Fibroblast of skin of scalp (primary cell): Measurements from ENCODE around the gene CEACAM18.
A peak's percentile ranks its signal among the peaks of the same experiment; 100 is the strongest.
"Not testable (repeated sequence)": the region's sequence is repeated elsewhere in the genome, so short reads cannot be mapped to it uniquely, and the experiment has no call there.

Experiments used
- DNase-seq: peaks from one replicate; pipeline ENCODE4 v3.0.0-alpha.2; 2013

Gene CEACAM18

DNA sequence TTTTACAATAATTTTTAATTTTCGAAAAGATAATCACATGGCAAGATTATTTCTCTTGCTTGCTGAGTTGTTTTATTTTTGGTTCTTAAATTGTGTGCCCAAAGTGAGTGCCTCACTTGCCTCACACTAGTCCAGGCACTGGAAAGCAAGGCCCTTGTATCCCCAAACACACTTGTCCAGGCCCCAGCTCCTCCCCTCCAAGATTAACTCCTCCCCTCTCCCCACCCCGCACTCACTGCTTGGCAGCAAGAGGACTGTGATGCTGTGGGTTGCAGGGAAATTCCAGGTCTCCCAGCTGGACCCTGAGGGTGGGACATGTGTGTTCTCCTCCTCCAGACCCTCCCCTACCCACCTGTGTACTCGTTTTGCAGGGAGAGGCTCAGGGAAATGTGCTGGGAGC lies 19.3 kb downstream of the CEACAM18 start:
- no peak for DNase-seq

DNA sequence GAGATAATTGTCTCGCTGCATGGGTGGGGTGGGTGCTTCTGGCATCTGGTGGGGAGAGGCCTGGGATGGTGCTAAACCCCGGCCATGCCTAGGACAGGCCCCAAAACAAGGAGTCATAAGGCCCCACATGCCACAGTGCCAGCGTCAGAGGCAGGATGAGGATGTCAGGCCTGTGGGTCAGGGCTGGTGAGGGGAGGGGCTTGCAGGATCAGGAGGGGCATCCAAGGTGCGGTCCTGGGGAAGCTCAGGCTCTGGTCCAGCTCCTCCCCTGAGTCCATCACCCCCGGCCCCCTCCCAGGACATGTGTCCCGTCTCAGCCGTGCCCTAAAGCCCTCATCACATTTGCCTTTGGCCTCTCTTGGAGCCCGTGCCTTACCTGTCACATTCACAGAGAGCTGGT lies 22.6 kb downstream of the CEACAM18 start:
- DNase-seq, result not testable (repeated sequence)

DNA sequence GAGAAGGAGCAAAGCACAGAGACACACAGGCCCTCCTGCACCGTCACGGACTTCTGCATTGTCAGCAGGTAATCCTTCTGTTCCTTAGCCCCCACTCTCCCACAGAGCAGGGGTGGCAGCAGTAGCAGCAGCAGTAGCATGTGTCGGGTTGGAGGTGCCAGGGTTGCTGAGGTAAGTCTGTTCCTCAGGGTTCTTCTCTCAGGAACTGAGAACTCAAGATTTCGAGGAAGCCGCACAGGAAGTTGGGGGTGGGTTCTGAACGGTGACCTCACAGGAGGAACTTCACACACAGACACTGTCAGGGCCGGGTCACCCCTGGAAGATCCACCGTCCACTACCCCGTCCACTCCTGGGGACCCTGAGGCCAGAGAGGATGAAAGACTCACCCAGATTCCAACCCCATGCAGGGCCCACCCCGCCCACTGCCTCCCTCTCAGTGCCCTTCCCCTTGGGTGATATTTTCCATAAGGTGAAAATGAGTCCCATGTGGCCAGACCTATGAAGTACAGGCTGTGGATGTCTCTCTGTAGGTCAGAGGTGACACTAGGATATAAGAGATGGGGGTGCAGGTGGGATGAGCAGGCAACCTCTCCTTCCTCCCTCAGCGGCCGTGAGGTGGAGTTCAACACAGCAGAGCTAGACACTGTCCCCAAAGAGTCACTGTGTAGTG lies 23.4 kb downstream of the CEACAM18 start, which contains the start of gene SIGLEC12:
SIGLEC12 (minus strand) TSS at position 207 of the 670 bp plus-strand sequence; CDS start at position 140, 67 bp downstream.
- DNase-seq, result no peak

DNA sequence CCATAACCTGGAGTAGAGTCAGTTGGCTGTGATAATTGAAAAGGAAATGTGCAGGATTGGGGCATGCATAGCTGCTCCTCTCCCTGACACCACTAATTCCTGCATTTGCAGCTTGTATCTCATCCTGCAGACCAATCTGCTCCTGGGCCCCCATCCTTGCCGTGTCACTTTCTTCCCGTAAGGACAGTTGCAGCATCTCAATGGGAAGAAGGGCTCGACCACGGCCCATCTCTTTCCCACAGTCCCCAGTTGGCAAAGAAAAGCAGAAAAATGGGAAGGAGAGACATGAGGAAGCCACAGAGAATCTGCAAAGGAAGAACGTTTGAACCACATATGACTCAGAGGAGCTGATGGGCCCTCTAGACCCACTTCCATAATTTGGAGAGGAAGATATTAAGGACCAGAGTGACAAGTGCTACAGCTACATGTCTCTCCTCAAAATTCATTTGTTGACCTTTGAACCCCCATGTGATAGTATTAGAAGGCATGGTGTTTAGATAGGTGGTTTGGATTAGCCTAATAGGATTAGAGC lies 25.0 kb downstream of the CEACAM18 start:
- no peak for DNase-seq

DNA sequence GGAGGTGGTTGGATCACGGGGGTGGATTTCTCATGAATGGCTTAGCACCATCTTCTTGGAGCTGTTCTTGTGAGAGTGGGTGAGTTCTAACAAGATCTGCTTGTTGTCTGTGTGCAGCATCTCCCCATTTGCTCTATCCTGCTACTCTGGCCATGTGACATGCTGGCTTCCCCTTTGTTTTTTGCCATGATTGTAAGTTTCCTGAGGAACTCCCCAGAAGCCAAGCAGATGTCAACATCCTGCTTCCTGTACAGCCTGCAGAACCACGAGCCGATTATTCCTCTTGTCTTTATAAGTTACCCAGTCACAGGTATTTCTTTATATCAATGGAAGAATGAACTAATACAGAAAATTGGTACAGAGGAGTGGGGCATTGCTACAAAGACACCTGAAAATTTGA lies 25.6 kb downstream of the CEACAM18 start:
- no peak for DNase-seq

DNA sequence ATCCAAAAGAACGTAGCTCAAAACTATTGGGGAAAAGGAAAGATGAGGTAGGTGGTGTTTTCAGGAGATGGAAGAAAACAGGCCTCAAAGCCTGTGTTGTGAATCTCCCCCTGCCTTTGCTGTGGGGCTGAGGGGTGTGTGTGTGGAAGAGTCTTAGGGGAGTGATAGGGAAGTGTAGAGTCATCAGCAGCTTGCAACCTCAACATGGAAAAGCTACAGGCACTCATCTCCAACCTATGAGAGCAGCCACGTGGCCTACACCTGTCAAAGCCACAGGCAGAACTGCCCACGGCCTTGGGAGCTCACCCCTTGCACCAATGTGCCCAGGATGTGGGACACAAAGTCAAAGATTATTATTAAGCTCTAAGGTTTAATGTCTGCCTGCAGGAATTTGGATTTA lies 27.6 kb downstream of the CEACAM18 start:
- DNase-seq, result no peak

DNA sequence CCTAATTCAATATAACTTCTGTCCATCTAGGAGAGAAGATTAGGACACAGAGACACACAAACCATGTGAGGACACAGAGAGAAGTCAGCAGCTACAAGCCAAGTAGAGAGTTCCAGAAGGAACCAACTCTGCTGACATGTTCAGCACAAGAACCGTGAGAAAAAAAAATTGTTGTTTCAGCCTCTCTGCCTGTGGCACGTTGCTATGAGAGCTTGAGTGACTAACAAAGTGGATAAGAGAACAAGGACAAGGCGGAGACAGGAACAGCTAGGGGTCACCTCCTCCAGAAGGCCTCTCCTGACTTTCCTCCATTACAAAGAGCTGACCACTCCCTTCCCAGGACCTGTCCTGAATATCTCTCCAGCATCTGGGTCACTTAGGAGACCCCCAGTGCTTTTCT lies 28.9 kb downstream of the CEACAM18 start:
- no peak for DNase-seq

DNA sequence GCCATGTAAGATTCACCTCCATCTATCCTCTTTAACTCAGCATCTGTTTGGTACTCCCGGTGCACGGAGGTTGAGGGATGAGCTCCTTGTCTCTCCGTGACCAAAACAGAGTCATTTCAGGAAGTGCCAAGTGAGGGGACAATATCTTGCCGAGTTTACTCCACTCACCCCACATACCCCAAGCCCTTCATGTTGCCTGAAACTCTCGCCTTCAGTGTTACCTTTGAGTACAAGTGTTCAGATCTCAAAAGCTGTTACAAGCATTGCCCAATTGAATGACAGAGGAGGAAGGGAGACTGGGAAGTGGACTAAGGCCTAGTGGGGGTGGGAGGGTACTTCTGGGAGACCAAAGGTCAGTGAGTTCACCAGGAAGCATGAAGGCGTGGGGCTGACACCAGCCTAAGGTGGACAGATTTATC lies 29.3 kb downstream of the CEACAM18 start:
- DNase-seq, result no peak

DNA sequence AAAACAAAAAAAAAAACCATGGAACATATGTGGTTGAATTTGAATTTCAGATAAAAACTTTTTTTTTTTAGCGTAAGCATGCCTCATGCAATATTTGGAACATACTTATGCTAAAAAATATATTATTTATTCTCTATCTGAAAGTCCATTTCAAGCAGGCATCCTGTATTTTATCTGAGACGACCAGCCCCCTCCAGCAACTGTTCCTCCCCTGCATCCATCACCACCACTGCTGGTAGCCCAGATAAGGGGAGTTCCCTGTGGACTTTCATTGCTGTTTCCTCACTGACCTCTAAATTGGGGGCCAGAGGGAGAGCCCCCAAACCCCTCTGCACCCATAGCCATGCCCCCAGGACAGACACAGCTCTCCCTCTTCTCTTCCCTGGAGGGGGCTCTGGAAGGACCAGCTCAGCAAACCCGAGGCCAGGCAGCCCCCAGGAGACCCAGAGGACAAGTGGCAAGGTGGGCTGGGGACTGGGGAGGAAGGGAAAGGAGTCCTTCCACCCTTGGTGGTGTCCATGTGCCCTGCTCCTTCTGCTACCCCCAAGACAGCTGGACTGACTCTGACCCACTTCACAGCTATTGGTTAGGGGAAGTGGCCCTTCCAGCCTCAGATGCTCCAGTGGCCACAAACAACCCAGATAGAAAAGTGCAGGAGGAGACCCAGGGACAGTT lies 29.9 kb downstream of the CEACAM18 start:
- DNase-seq, result no peak

DNA sequence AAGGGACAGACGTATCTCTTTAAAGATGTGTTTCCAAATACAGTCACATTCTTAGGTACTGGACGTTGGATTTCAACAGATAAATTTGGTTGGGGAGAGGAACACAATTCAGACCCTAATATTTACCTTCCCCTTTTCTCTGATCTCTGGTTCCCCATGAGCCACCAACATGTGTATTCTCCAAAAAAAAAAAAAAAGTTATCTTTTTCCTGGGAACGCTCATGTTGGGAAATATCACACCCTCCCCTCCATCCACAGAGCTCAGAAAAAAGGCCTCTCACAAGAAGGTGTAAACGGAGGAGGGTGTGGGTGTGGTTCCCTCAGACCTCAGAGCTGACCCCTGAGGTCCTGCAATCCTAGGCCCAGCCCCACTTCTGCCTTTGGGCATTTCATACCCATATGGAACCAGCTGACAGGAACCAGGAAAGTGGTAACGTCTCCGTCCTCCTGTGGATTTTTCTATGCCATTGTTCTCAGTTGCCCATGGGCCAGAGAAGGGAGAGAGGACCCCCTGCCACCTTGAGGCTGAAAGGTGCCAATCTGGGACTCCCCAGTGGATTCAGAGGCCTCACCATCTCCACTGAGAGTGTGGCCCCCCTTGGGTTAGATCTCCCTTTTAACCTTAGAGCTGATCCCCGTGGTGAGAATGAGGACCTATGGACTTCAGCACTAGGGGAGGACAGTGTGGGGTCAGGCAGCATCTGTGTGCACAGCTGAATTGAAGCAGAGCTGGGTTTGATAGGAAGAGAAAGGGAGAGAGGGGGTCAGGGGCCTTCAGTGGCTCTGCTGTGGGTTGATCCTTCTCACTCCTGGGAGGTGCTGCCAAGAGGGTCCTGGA lies 31.7 kb downstream of the CEACAM18 start:
- DNase-seq, result no peak

DNA sequence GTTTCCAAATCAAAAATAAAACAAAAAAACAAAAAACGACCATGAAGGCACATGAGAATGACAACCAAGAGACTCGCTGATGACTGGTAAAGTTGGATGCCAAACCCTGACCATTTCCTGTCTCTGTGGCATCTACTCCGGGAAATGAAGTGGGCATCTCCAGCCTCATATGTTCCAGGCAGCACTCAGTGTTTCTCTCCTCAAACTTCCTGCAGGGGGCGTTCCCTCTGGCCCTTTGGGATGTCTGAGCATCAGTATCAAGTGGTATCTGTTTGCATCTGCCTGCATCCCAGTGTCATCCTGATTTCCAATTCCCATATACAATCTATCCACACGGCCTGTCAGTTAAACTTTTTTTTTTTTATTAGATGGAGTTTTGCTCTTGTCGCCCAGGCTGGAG lies 33.0 kb downstream of the CEACAM18 start:
- no peak for DNase-seq

DNA sequence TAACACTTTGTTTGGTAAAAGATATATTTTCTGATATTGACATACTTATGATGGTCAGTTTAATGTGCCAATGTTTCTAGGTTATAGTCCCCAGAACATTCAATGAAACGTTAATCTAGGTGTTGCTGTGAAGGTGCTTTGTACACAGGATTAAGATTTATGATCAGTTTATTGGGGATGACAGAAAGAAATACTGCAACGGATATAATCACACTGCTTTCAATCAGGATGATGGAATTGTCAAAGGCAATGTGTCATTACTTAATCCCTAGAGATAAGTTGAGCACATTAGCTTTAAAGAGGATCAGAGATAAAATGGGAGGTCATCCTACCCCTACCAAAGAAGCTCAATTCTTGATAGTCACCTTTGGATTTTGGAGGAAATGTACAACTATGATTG lies 35.6 kb downstream of the CEACAM18 start:
- no peak for DNase-seq

DNA sequence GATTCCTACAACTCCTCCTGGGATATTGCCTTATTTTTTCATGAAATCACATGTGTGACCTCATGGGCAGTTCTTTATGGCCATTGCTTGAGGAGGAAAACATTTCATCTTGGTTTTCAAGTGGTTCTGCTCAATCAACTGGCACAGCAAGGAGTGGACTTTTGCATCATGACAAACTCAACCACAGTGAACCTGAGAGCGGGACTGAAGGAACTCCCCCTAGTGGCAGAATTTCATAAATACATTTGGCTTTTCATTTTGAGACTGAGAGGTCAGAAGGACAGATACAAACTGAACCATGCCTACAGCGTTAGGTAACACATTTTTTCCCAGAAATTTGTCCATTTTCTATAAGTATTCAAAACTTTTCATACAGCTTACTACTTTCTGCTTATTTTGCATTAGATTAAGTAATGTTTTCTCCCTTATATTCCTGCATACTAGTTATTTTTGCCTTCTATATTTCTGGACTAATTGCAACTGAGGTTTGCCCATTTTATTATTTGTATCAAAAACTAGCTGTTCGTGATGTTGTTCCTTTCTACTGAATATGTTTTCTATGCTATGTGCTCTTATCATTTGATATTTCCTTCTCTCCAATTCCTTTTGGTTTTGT lies 36.6 kb downstream of the CEACAM18 start:
- DNase-seq, result peak; percentile 49

DNA sequence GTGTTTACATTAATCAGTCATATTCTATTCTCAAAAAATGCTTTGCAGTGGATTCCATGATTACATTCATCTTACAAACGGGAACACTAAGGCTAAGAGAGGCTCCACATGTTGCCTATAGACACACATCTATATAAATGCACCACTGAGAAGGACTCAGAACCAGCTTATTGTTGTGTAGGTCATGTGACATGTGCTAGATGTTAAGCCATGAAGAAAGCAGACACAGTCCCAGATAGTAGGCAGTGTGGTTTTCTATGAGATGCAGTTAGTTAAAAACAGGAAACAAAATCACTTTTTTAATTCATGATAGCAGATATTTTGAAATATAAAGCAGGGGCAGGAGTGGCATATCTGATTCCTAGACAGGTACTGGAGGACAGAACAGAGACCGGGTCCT lies 42.4 kb downstream of the CEACAM18 start:
- no peak for DNase-seq

DNA sequence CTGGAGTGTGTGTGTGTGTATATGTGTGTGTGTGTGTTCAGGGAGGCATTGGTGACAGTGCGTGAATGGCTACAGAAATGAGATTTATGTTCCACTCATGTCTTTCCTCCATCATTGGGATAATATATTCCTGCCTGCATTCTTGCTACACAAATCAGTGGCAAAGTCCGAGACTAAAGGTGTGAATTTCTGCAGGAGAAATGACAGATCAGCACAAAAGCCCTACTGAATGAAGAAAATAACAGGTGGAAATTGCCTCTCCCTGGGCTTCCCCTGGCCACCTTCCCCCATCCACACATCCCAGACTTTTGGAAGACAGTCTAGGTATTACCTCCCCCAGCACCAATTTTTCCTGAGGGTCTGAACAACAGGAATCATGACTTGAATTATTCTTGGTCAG lies 43.0 kb downstream of the CEACAM18 start:
- DNase-seq, result no peak

DNA sequence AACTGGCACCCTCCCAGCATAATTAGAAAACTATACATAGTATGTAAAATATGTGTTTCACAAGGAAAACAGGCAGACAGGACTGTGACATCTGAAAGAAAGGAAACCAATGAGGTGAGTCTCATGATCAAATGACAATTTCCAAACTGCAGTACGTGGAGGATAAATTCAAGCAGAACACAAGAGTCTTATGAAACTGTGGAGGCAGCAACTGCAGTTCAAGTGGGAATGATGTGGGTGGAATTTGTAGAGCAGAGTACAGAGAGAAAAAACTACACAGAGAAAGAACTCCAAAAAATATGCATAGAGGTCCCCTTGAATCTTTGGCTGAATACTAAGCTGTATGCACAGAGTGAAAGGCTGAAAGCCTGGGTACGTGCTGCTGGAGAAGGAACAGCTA lies 43.4 kb downstream of the CEACAM18 start:
- no peak for DNase-seq

DNA sequence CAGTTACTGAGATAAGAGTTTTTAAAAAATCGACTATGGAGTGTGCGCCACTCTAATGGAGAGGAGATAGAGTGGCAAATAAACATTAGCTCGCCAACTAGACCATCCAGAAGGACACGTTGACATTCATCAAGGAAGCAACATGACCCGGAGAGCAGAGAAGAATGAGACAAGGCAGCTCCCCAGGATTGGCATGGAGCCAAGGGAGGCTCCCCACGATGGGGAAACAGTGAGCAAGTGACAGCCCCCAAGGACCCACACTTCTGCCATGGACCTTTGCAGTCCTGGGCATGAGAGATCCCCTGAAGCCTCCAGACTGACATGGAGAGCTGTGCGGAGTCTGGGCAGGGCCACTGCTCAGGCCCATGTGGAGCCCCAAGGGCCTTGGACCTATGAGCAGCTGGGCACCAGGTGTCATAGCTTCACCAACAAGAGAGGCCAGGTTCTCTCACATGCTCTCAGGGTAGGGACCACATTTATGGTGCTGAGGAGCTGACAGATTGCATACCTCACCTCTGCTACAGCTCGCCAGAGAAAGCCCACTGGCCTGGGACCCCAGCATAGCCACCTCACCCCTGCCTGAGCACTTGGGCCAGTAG lies 46.4 kb downstream of the CEACAM18 start:
- DNase-seq, result no peak

DNA sequence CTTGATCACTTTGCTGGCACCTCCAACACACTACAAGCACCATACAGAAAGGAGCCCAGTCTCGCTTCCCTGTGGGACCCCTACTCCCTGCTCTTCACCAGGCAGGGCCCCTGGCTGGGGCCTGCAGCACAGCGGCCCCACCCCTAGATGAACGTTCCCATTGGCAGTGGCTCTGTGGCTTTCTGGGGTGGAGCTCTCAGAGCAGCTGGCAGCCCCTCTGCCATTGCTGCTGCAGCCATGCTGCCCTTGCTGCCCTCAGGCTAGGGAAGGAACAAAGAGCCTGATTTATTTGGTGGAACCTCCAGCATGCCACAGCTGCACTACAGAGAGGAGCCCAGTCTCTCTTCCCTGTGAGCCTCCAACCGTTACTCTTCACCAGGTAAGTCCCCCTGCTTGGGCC lies 47.3 kb downstream of the CEACAM18 start:
- DNase-seq, result no peak

DNA sequence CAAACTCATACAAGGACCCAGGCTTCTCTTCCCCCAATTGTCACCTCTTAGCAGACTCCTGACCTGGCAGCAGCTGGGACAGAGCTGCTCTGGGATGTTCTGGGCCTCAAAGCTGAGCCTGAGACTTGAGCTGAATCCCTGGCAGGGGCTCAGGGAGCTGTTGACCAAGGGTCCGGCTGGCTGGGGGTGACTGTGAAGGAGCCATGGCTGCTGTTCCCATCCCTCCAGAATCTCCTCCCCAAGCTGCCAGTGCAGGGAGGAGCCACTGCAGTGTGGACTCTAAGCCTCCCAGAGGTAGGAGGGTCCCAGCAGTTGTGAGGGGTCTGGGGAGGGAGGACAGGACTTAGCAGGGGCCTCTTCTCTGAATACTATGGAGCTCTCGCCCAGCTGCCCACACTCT lies 51.0 kb downstream of the CEACAM18 start:
- DNase-seq, result no peak

DNA sequence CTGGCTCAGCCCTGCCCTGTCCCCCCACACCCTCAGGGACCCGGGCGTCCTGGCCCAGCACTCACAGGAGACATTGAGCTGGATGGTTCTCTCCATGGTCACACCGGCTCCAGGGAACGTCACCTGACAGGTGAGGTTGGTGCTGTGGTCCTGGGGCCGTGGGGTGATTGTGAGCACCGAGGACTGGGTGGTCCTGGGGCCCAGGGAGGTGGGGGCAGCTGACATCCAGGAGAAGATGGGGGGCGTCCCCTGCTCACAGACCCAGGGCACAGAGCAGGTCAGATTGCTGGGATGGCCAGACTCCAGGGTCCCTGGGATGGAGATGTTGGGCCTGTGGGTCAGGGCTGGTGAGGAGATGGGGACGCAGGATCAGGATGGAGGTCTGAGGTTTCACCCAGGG lies 52.3 kb downstream of the CEACAM18 start:
- no peak for DNase-seq

DNA sequence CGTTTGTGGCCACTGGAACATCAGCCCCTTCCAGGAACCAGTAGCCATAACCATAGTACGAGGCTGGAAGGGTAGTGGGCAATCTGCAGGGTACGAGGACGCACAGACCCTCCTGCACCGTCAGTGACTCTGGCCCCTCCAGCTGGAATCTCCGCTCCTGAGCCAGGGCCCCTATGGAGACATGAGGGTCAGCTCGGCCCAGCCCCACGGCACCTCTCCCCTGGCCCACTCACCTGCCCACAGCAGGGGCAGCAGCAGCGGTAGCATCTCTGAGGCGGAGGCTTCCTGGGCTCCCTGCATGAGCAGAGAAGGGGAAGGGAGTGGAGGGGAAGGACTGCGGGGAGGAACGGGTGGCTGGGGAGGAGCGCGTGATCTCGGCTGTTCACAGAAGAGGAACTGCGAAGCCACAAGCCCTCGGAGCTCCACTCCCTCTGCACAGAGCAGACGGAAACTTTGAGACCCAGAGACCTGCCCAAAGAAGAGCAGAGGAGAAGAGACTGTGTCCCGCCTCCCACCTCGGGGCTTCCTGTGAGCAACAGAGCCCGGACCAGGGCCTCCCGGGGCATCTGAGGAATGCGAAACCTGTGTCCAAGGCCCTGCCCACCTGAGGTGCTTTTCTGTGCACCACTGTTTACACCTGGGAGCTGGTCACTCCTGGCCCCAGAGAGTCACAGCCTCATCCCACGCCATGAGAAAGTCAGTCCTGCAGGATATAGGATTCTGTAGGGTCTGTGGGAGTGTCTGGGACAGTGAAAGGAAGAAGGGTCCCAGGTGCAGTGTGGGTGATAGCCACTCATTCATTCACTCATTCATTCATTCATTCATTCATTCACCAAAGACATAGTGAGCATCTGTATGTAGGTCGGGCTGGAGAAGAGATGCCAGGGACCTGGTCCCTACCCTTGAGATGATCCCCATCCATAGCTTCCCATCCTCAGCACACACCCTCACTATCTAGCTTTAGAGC lies 53.3 kb downstream of the CEACAM18 start, which contains the start of gene SIGLEC6:
SIGLEC6 (minus strand) TSS at position 322 of the 967 bp plus-strand sequence; CDS start at position 300, 22 bp downstream.
- no peak for DNase-seq
